HG03039 (cell line): ENCODE data around the gene VEZT.

Experiments used
- ATAC-seq: cut with Tn5 transposase; IDR thresholded peaks from one replicate; pipeline ENCODE4 v1.9.1; 2021; ENCODE audit warnings: mild to moderate bottlenecking, moderate library complexity; ENCODE audit not compliant: unreplicated experiment

Gene VEZT

GRCh38 chr12:95197636-95198035 is 20.0 kb upstream of the VEZT start:
- no peak for ATAC-seq

- peak; percentile 48 for ATAC-seq
Measured at GRCh38 chr12:95198914-95199313, 18.7 kb upstream of the VEZT start.

GRCh38 chr12:95200128-95200894 is 17.3 kb upstream of the VEZT start:
- no peak for ATAC-seq

- no peak for ATAC-seq
Measured at GRCh38 chr12:95201056-95201670, 16.4 kb upstream of the VEZT start.

- ATAC-seq, result no peak
Measured at GRCh38 chr12:95202691-95203486, 14.7 kb upstream of the VEZT start.

GRCh38 chr12:95203487-95204030 is 14.0 kb upstream of the VEZT start:
- no peak for ATAC-seq

- no peak for ATAC-seq
Measured at GRCh38 chr12:95204141-95204866, 13.3 kb upstream of the VEZT start.

GRCh38 chr12:95205016-95205624 is 12.5 kb upstream of the VEZT start:
- no peak for ATAC-seq

- ATAC-seq, result no peak
Measured at GRCh38 chr12:95205685-95206084, 11.9 kb upstream of the VEZT start.

- ATAC-seq, result no peak
Measured at GRCh38 chr12:95206916-95207315, 10.7 kb upstream of the VEZT start.

GRCh38 chr12:95207407-95207806 is 10.2 kb upstream of the VEZT start:
- no peak for ATAC-seq

- ATAC-seq, result no peak
Measured at GRCh38 chr12:95208678-95209077, 8.9 kb upstream of the VEZT start.

GRCh38 chr12:95212586-95212985 is 5.0 kb upstream of the VEZT start:
- ATAC-seq, result no peak

GRCh38 chr12:95213119-95213518 is 4.5 kb upstream of the VEZT start:
- ATAC-seq, result no peak

- no peak for ATAC-seq
Measured at GRCh38 chr12:95213928-95214327, 3.7 kb upstream of the VEZT start.

- no peak for ATAC-seq
Measured at GRCh38 chr12:95214466-95214865, 3.1 kb upstream of the VEZT start.

GRCh38 chr12:95215949-95216348 is 1.7 kb upstream of the VEZT start:
- ATAC-seq, result no peak

GRCh38 chr12:95216711-95217376 is 763 bp upstream of the VEZT start:
- peak; percentile 14 for ATAC-seq

GRCh38 chr12:95218150-95219133 is 835 bp downstream of the VEZT start:
- no peak for ATAC-seq
